H1 (cell line): ENCODE results near the gene SPPL3.

Source experiments
- CHD2 ChIP-seq: IDR thresholded peaks from 2 replicates; pipeline ENCODE4 v1.6.1; 2012; ENCODE audit warnings: low read length, improper control_type of control experiment
- JUN ChIP-seq: IDR thresholded peaks from 2 replicates; pipeline ENCODE4 v1.6.1; 2011; ENCODE audit warnings: low read depth, mild to moderate bottlenecking, improper control_type of control experiment, low read length
- JUND ChIP-seq: IDR thresholded peaks from 2 replicates; pipeline ENCODE4 v1.6.1; 2011; ENCODE audit warnings: mild to moderate bottlenecking, improper control_type of control experiment, low read length
- POLR2AphosphoS5 ChIP-seq: IDR thresholded peaks from 2 replicates; pipeline ENCODE4 v1.6.1; 2011; ENCODE audit warnings: low read depth, low read length
- TF ChIP-seq, protein P1 (sequence below), 3 experiments: IDR thresholded peaks; 1 replicate in 2 of 3; 2 replicates in 1 of 3; pipeline versions ENCODE4 v1.5.1 to v1.6.1; 2011; ENCODE audit warnings: low read length in 3 of 3, mild to moderate bottlenecking in 3 of 3, inconsistent platforms in 2 of 3, low read depth in 1 of 3, moderate library complexity in 1 of 3; ENCODE audit not compliant: insufficient read depth in 1 of 3; ENCODE audit errors: control extremely low read depth in 1 of 3

- TF ChIP-seq POLR2AphosphoS5 (no peak), JUN (no peak), JUND (no peak), CHD2 (no peak)
- TF ChIP-seq, protein P1, sequence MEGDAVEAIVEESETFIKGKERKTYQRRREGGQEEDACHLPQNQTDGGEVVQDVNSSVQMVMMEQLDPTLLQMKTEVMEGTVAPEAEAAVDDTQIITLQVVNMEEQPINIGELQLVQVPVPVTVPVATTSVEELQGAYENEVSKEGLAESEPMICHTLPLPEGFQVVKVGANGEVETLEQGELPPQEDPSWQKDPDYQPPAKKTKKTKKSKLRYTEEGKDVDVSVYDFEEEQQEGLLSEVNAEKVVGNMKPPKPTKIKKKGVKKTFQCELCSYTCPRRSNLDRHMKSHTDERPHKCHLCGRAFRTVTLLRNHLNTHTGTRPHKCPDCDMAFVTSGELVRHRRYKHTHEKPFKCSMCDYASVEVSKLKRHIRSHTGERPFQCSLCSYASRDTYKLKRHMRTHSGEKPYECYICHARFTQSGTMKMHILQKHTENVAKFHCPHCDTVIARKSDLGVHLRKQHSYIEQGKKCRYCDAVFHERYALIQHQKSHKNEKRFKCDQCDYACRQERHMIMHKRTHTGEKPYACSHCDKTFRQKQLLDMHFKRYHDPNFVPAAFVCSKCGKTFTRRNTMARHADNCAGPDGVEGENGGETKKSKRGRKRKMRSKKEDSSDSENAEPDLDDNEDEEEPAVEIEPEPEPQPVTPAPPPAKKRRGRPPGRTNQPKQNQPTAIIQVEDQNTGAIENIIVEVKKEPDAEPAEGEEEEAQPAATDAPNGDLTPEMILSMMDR (IDR thresholded peaks at IDR 0.05; ENCODE audit: control extremely low read depth in 1 of 3, insufficient read depth in 1 of 3, low read depth in 1 of 3, low read length in 3 of 3), result no peak
Observed at GRCh38 chr12:120718055-120718454, 186.1 kb downstream of the SPPL3 start.
